ENCODE results near the gene FAM171A1.

DNA sequence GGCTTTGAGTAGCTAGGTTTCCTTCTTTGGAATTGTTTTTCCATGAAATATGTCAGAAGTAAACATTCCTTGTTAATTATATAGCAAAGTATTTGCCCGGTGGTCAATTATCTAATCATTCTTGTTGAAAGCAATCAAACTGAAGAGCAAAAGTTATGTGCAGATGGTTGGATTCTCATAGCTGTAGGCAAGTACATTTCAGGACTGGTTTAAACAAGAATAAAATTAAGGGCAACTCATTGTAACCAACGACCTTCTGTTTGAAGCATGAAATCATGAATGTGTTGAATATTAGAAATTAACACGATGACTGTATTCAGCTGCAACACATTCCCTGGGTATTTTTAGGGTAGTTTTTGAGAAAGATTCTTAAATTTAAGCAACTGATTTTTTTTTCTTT, 140.8 kb downstream of the FAM171A1 start:
- TF ChIP-seq, protein P1, sequence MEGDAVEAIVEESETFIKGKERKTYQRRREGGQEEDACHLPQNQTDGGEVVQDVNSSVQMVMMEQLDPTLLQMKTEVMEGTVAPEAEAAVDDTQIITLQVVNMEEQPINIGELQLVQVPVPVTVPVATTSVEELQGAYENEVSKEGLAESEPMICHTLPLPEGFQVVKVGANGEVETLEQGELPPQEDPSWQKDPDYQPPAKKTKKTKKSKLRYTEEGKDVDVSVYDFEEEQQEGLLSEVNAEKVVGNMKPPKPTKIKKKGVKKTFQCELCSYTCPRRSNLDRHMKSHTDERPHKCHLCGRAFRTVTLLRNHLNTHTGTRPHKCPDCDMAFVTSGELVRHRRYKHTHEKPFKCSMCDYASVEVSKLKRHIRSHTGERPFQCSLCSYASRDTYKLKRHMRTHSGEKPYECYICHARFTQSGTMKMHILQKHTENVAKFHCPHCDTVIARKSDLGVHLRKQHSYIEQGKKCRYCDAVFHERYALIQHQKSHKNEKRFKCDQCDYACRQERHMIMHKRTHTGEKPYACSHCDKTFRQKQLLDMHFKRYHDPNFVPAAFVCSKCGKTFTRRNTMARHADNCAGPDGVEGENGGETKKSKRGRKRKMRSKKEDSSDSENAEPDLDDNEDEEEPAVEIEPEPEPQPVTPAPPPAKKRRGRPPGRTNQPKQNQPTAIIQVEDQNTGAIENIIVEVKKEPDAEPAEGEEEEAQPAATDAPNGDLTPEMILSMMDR (IDR thresholded peaks at IDR 0.05) = no peak
- TF ChIP-seq POLR2AphosphoS5 (IDR thresholded peaks at IDR 0.05) (no peak), POLR2A (IDR thresholded peaks at IDR 0.05) (no peak)

Data from prostate gland (tissue), 2 donors.